Measurements from ENCODE around the gene CDK2.
A peak's percentile ranks its signal among the peaks of the same experiment; 100 is the strongest.

The CDK2 gene

DNA sequence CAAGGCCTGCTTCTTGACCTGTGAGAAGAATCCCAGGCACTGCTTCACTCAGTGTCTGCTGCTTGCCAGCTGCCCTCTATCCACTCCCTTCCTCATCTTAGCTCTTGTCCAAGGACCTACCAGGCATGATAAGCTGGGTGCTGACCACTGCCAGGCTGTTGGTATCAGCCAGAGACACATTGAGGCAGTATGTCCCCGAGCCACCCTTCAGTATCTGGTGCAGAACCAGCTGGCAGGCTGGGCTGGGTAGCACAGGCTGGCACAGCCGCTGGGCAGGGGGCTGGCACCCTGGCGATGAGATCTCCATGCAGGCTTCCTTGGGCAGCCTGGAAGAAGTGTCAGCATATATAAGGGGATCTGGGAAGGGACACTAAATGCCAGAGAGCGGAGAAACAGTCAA lies 11.3 kb upstream of the CDK2 start:
- TF ChIP-seq, protein P1, sequence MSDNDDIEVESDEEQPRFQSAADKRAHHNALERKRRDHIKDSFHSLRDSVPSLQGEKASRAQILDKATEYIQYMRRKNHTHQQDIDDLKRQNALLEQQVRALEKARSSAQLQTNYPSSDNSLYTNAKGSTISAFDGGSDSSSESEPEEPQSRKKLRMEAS (IDR thresholded peaks at IDR 0.05), result no peak
- TF ChIP-seq ZBTB7A (IDR thresholded peaks at IDR 0.05; ENCODE audit: low read depth) (no peak), CREB1 (IDR thresholded peaks at IDR 0.05; ENCODE audit: low read depth) (no peak), USF1 (IDR thresholded peaks at IDR 0.05) (no peak), RAD21 (IDR thresholded peaks at IDR 0.05; ENCODE audit: low read depth) (no peak)

DNA sequence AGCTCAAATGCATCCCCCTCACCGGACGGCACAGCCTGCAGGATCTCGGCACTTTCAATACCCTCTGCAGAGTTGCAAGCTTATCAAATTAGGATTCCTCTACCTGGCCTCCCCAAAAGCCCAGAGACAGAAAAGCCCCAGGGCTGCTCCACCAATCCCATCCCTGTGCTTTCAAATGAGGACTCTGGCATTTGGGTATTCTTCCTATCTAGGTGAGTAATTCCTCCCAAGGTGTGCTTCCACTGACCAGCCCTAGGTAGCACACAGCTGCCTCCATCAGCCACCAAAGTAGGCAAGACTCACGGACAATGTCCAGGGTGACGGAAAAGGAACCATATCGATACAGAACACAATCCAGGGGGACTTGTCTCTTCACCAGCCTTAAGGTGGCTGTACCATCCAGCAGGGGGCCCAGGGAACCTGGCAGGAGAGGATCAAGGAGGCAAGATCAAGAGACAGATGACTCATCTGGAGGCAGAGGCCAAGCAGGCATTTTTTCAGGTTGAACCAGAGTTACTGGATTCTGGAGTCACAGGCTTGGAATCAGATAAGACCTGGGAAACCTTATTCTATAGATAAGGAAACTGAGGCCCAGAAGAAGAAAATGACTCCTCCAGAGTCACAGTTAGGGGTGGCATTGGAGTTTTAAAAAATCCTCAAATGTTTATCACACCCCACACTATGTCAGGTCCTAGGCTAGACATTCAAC lies 10.7 kb upstream of the CDK2 start:
- peak; percentile 62; the same call in 1 of the 2 replicates for TF ChIP-seq TCF12 (IDR thresholded peaks at IDR 0.05; ENCODE audit: low read depth)
- no peak for TF ChIP-seq CREB1 (IDR thresholded peaks at IDR 0.05; ENCODE audit: low read depth)
- TF ChIP-seq, protein P2, sequence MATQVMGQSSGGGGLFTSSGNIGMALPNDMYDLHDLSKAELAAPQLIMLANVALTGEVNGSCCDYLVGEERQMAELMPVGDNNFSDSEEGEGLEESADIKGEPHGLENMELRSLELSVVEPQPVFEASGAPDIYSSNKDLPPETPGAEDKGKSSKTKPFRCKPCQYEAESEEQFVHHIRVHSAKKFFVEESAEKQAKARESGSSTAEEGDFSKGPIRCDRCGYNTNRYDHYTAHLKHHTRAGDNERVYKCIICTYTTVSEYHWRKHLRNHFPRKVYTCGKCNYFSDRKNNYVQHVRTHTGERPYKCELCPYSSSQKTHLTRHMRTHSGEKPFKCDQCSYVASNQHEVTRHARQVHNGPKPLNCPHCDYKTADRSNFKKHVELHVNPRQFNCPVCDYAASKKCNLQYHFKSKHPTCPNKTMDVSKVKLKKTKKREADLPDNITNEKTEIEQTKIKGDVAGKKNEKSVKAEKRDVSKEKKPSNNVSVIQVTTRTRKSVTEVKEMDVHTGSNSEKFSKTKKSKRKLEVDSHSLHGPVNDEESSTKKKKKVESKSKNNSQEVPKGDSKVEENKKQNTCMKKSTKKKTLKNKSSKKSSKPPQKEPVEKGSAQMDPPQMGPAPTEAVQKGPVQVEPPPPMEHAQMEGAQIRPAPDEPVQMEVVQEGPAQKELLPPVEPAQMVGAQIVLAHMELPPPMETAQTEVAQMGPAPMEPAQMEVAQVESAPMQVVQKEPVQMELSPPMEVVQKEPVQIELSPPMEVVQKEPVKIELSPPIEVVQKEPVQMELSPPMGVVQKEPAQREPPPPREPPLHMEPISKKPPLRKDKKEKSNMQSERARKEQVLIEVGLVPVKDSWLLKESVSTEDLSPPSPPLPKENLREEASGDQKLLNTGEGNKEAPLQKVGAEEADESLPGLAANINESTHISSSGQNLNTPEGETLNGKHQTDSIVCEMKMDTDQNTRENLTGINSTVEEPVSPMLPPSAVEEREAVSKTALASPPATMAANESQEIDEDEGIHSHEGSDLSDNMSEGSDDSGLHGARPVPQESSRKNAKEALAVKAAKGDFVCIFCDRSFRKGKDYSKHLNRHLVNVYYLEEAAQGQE (IDR thresholded peaks at IDR 0.05; ENCODE audit: low read depth), result no peak
- TF ChIP-seq TEAD4 (IDR thresholded peaks at IDR 0.05), result peak; percentile 75
- TF ChIP-seq EP300 (IDR thresholded peaks at IDR 0.05; ENCODE audit: borderline replicate concordance), result peak; percentile 42; the same call in 1 of the 2 replicates
- TF ChIP-seq USF1 (IDR thresholded peaks at IDR 0.05), result no peak
- TF ChIP-seq RAD21 (IDR thresholded peaks at IDR 0.05; ENCODE audit: low read depth), result peak; percentile 54
- TF ChIP-seq TAF1 (IDR thresholded peaks at IDR 0.05; ENCODE audit: low read depth), result no peak
- TF ChIP-seq, protein P1 (IDR thresholded peaks at IDR 0.05), result no peak
- no peak for TF ChIP-seq YY1 (IDR thresholded peaks at IDR 0.05; ENCODE audit: low read depth)
- no peak for TF ChIP-seq ZBTB7A (IDR thresholded peaks at IDR 0.05; ENCODE audit: low read depth)
- no peak for TF ChIP-seq FOXM1 (IDR thresholded peaks at IDR 0.05; ENCODE audit: borderline replicate concordance, low read depth)
- no peak for TF ChIP-seq CEBPB (IDR thresholded peaks at IDR 0.05)
- peak; percentile 78 for TF ChIP-seq NFIC (IDR thresholded peaks at IDR 0.05)

- no peak for TF ChIP-seq TAF1 (IDR thresholded peaks at IDR 0.05; ENCODE audit: low read depth)
- peak; percentile 56; the same call in 1 of the 2 replicates for TF ChIP-seq YY1 (IDR thresholded peaks at IDR 0.05; ENCODE audit: low read depth)
- no peak for TF ChIP-seq FOXM1 (IDR thresholded peaks at IDR 0.05; ENCODE audit: borderline replicate concordance, low read depth)
- peak; percentile 15; the same call in 1 of the 2 replicates for TF ChIP-seq TEAD4 (IDR thresholded peaks at IDR 0.05)
- TF ChIP-seq CEBPB (IDR thresholded peaks at IDR 0.05), result no peak
- TF ChIP-seq ZBTB7A (IDR thresholded peaks at IDR 0.05; ENCODE audit: low read depth), result no peak
- TF ChIP-seq TCF12 (IDR thresholded peaks at IDR 0.05; ENCODE audit: low read depth), result no peak; the same call in 1 of the 2 replicates
- peak; percentile 52 for TF ChIP-seq EP300 (IDR thresholded peaks at IDR 0.05; ENCODE audit: borderline replicate concordance)
- TF ChIP-seq, protein P1 (IDR thresholded peaks at IDR 0.05), result peak; percentile 88
- TF ChIP-seq EGR1 (IDR thresholded peaks at IDR 0.05), result 0 out of 2 replicates have a peak, but pooled peaks have one; percentile 14
- TF ChIP-seq NFIC (IDR thresholded peaks at IDR 0.05), result peak; percentile 80
Observed at GRCh38 chr12:55957106-55957859, 9.3 kb upstream of the CDK2 start.

DNA sequence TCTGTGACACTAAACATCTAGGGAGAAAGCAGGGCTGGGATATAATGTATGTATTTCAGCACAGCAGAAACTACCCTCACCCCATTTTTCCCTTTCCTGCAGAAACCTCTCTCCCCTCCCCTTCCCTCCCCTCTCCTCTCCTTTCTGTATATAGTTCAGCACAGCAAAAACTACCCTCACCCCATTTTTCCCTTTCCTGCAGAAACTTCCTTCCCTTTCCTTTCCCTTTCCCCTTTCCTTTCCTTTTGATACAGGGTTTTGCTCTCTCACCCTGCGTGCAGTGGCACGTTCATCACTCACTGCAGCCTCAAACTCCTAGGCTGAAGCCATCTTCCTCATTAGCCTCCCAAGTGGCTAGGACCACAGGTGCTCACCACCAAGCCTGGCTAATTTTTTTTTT lies 2.9 kb upstream of the CDK2 start:
- TF ChIP-seq USF1 (IDR thresholded peaks at IDR 0.05) (no peak), TCF12 (IDR thresholded peaks at IDR 0.05; ENCODE audit: low read depth) (no peak), ZBTB7A (IDR thresholded peaks at IDR 0.05; ENCODE audit: low read depth) (no peak), CREB1 (IDR thresholded peaks at IDR 0.05; ENCODE audit: low read depth) (no peak), FOXM1 (IDR thresholded peaks at IDR 0.05; ENCODE audit: borderline replicate concordance, low read depth) (no peak), CEBPB (IDR thresholded peaks at IDR 0.05) (no peak), EP300 (IDR thresholded peaks at IDR 0.05; ENCODE audit: borderline replicate concordance) (no peak), TAF1 (IDR thresholded peaks at IDR 0.05; ENCODE audit: low read depth) (no peak), RAD21 (IDR thresholded peaks at IDR 0.05; ENCODE audit: low read depth) (no peak), EGR1 (IDR thresholded peaks at IDR 0.05) (no peak), YY1 (IDR thresholded peaks at IDR 0.05; ENCODE audit: low read depth) (no peak)
- TF ChIP-seq, protein P1 (IDR thresholded peaks at IDR 0.05), result no peak
- TF ChIP-seq, protein P2 (IDR thresholded peaks at IDR 0.05; ENCODE audit: low read depth), result no peak
